MM.1S (cell line): ENCODE data around the gene ATP9A.

Source experiments
- DNase-seq: peaks from one replicate; pipeline ENCODE4 v3.0.0-alpha.2; 2015
- H2AFZ ChIP-seq: fragments of 300-600 bp; sonication (generic); 2 replicates; pipeline ENCODE4 v1.6.0; 2016; ENCODE audit warnings: antibody characterized with exemption, low read length
- H3F3A ChIP-seq: fragments of 300-600 bp; sonication (generic); 2 replicates; pipeline ENCODE4 v1.6.1; 2016; ENCODE audit warnings: mild to moderate bottlenecking, antibody characterized with exemption, low read length, moderate library complexity, mixed read lengths; ENCODE audit not compliant: insufficient read depth
- H3K27ac ChIP-seq: fragments of 300-600 bp; sonication (generic); 2 replicates; pipeline ENCODE4 v1.5.1; 2016; ENCODE audit warnings: mild to moderate bottlenecking, low read length
- H3K27me3 ChIP-seq: fragments of 300-600 bp; sonication (generic); replicated peaks from 2 replicates; pipeline ENCODE4 v1.6.0; 2016; ENCODE audit warnings: low read length; ENCODE audit not compliant: insufficient read depth
- H3K36me3 ChIP-seq: fragments of 300-600 bp; sonication (generic); replicated peaks from 2 replicates; pipeline ENCODE4 v1.6.1; 2016; ENCODE audit warnings: mild to moderate bottlenecking, low read length, mixed read lengths; ENCODE audit not compliant: insufficient read depth
- H3K4me1 ChIP-seq: fragments of 300-600 bp; sonication (generic); 2 replicates; pipeline ENCODE4 v1.6.1; 2016; ENCODE audit warnings: low read length, mixed read lengths
- H3K4me2 ChIP-seq: fragments of 300-600 bp; sonication (generic); 2 replicates; pipeline ENCODE4 v1.6.0; 2016; ENCODE audit warnings: low read depth, low read length
- H3K4me3 ChIP-seq: fragments of 300-600 bp; sonication (generic); 2 replicates; pipeline ENCODE4 v1.5.1; 2016; ENCODE audit warnings: low read length, mixed read lengths
- H3K79me2 ChIP-seq: fragments of 300-600 bp; sonication (generic); 2 replicates; pipeline ENCODE4 v1.6.1; 2016; ENCODE audit warnings: mixed run types, low read length, mixed read lengths
- H3K9ac ChIP-seq: fragments of 300-600 bp; sonication (generic); 2 replicates; pipeline ENCODE4 v1.6.1; 2016; ENCODE audit warnings: low read length, mixed read lengths
- H3K9me2 ChIP-seq: fragments of 300-600 bp; sonication (generic); replicated peaks from 2 replicates; pipeline ENCODE4 v1.6.1; 2016; ENCODE audit warnings: mild to moderate bottlenecking, low read length, mixed read lengths; ENCODE audit not compliant: insufficient read depth
- H3K9me3 ChIP-seq: fragments of 300-600 bp; sonication (generic); replicated peaks from 2 replicates; pipeline ENCODE4 v1.6.1; 2016; ENCODE audit warnings: mild to moderate bottlenecking, low read length, mixed read lengths; ENCODE audit not compliant: insufficient read depth
- H4K20me1 ChIP-seq: fragments of 300-600 bp; sonication (generic); 2 replicates; pipeline ENCODE4 v1.6.1; 2016; ENCODE audit warnings: mild to moderate bottlenecking, low read length, moderate library complexity, mixed read lengths; ENCODE audit not compliant: insufficient read depth
- CTCF ChIP-seq: fragments of 300-600 bp; sonication (generic); IDR thresholded peaks from 2 replicates; pipeline ENCODE4 v1.5.1; 2016; ENCODE audit warnings: antibody characterized with exemption, low read length, mixed read lengths
- EZH2 ChIP-seq: fragments of 300-600 bp; sonication (generic); optimal IDR thresholded peaks from 2 replicates; pipeline ENCODE3; 2017; ENCODE audit warnings: low read depth, mild to moderate bottlenecking, antibody characterized with exemption, low read length, mixed read lengths
- EZH2phosphoT487 ChIP-seq: fragments of 300-600 bp; sonication (generic); IDR thresholded peaks from 2 replicates; pipeline ENCODE4 v1.6.1; 2018; ENCODE audit warnings: antibody characterized with exemption, low read length

ATP9A gene

GRCh38 chr20:51679254-51679921 is 88.8 kb downstream of the ATP9A start:
- Histone ChIP-seq H3K9me2 (no peaks in the 10 kb centered on the region), H3K9me3 (no peaks in the 10 kb centered on the region), H4K20me1 (no peaks in the 10 kb centered on the region), H3K79me2 (no peaks in the 10 kb centered on the region), H3F3A (no peaks in the 10 kb centered on the region), H3K27ac (no peak overlapping the region), H3K9ac (no peak overlapping the region), H3K4me2 (no peak overlapping the region), H3K27me3 (no peaks in the 10 kb centered on the region), H3K36me3 (no peaks in the 10 kb centered on the region), H3K4me1 (no peaks in the 10 kb centered on the region), H2AFZ (no peak overlapping the region), H3K4me3 (no peak overlapping the region)
- no peak for DNase-seq
- TF ChIP-seq EZH2phosphoT487 (no peak), EZH2 (no peak), CTCF (no peak)

- Histone ChIP-seq H3K36me3 (no peaks in the 10 kb centered on the region), H3F3A (no peaks in the 10 kb centered on the region), H3K27me3 (no peaks in the 10 kb centered on the region), H3K9me2 (no peaks in the 10 kb centered on the region), H2AFZ (no peak overlapping the region), H3K4me3 (no peak overlapping the region), H3K79me2 (no peaks in the 10 kb centered on the region), H3K9ac (no peak overlapping the region), H3K27ac (no peak overlapping the region), H3K4me1 (no peaks in the 10 kb centered on the region), H3K4me2 (no peak overlapping the region), H4K20me1 (no peaks in the 10 kb centered on the region), H3K9me3 (no peaks in the 10 kb centered on the region)
- DNase-seq, result no peak
- no peak for TF ChIP-seq CTCF
- no peak for TF ChIP-seq EZH2phosphoT487
- no peak for TF ChIP-seq EZH2
These were observed 90.0 kb downstream of the ATP9A start for GRCh38 chr20:51678026-51678697.

GRCh38 chr20:51668947-51669346 is 99.2 kb downstream of the ATP9A start:
- Histone ChIP-seq H3K9ac (no peak overlapping the region), H3F3A (no peaks in the 10 kb centered on the region), H3K27ac (no peak overlapping the region), H4K20me1 (no peaks in the 10 kb centered on the region), H2AFZ (no peak overlapping the region), H3K9me3 (no peaks in the 10 kb centered on the region), H3K4me3 (no peak overlapping the region), H3K4me1 (no peaks in the 10 kb centered on the region), H3K4me2 (no peak overlapping the region), H3K79me2 (no peaks in the 10 kb centered on the region), H3K27me3 (no peaks in the 10 kb centered on the region), H3K9me2 (no peaks in the 10 kb centered on the region), H3K36me3 (no peaks in the 10 kb centered on the region)
- TF ChIP-seq EZH2phosphoT487, result no peak
- TF ChIP-seq EZH2, result no peak
- TF ChIP-seq CTCF, result no peak
- no peak for DNase-seq
